HEK293T (cell line): ENCODE data around the gene FBXO11.

Source experiments
- ARNT ChIP-seq: fragments of 450-650 bp; IDR thresholded peaks from 2 replicates; pipeline ENCODE4 v1.6.1; 2017; ENCODE audit warnings: mild to moderate bottlenecking
- BHLHE40 ChIP-seq: fragments of 450-650 bp; IDR thresholded peaks from 2 replicates; pipeline ENCODE4 v1.6.1; 2016; ENCODE audit warnings: mild to moderate bottlenecking, moderate library complexity, borderline replicate concordance
- ELF4 ChIP-seq: fragments of 450-650 bp; IDR thresholded peaks from 2 replicates; pipeline ENCODE4 v1.6.1; 2017; ENCODE audit warnings: antibody characterized with exemption
- FOXA1 ChIP-seq: fragments of 450-650 bp; IDR thresholded peaks from 2 replicates; pipeline ENCODE4 v1.6.1; 2016; ENCODE audit warnings: mild to moderate bottlenecking
- FOXK2 ChIP-seq: fragments of 450-650 bp; IDR thresholded peaks from 2 replicates; pipeline ENCODE4 v1.6.1; 2016; ENCODE audit warnings: mild to moderate bottlenecking
- FOXM1 ChIP-seq: fragments of 450-650 bp; IDR thresholded peaks from 2 replicates; pipeline ENCODE4 v1.6.1; 2017; ENCODE audit warnings: mild to moderate bottlenecking, borderline replicate concordance
- HDGF ChIP-seq: fragments of 450-650 bp; IDR thresholded peaks from 2 replicates; pipeline ENCODE4 v1.6.1; 2017; ENCODE audit warnings: antibody characterized with exemption, borderline replicate concordance
- LEF1 ChIP-seq: fragments of 450-650 bp; IDR thresholded peaks from 2 replicates; pipeline ENCODE4 v1.6.1; 2017; ENCODE audit warnings: mild to moderate bottlenecking, borderline replicate concordance
- NFRKB ChIP-seq: fragments of 450-650 bp; IDR thresholded peaks from 2 replicates; pipeline ENCODE4 v1.6.1; 2016; ENCODE audit warnings: mild to moderate bottlenecking, moderate library complexity
- SP1 ChIP-seq: fragments of 450-650 bp; IDR thresholded peaks from 2 replicates; pipeline ENCODE4 v1.6.1; 2017
- SUZ12 ChIP-seq: fragments of 450-650 bp; IDR thresholded peaks from 2 replicates; pipeline ENCODE4 v1.6.1; 2016; ENCODE audit warnings: mild to moderate bottlenecking
- TARDBP ChIP-seq: fragments of 450-650 bp; IDR thresholded peaks from 2 replicates; pipeline ENCODE4 v1.6.1; 2016
- ZNF384 ChIP-seq: fragments of 450-650 bp; IDR thresholded peaks from 2 replicates; pipeline ENCODE4 v1.6.1; 2016
- TF ChIP-seq, protein P1 (sequence below): fragments of 450-650 bp; IDR thresholded peaks from 2 replicates; pipeline ENCODE4 v1.6.1; 2016

DNA sequence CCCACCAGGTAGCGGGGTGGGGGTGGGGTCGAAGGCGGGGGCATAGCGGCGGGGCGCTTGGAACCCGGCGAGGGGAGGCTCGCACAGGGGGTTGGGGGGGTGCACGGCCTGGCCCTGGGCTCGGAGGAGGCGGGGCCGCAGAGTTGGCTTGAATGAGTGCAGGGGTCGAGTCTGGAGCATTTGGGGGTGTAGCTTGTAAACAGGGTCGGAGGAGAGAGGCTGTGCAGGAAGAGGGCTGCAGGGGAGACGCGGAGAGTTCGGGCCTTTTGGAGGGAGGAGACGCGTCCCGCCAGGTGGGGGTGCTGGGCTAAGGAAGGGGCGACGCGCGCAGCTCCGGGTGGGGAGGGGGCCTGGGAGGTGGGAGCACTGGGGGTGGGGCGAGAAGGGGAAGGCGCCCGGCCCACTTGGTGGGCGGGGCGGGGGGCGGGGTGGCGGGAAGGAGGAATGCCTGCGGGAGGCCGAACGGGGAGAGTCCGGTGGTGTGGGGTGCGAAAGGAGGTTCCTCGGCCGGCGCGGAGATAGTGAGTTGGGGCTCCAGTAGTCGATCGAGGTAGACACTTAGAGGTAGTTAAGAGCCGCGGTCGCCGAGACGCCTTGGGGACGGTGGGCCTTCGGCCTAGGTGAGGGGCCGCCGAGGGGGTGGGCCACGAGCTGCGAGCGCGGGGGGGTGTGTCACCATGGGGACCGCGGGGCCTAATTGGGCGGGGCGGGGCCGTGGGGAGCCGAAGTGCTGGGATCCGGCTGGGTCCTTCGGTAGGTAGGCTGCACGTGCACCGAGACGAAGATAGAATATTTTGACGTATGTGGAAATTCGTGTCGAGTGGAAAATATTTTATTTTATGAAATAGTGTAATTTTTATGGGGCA lies 122.6 kb downstream of the FBXO11 start:
- TF ChIP-seq BHLHE40 (no peak), FOXM1 (no peak), SP1 (no peak), FOXA1 (no peak), ELF4 (no peak), FOXK2 (no peak), ZNF384 (no peak), LEF1 (no peak), TARDBP (no peak), SUZ12 (no peak), ARNT (no peak), HDGF (no peak), NFRKB (no peak)
- TF ChIP-seq, protein P1, sequence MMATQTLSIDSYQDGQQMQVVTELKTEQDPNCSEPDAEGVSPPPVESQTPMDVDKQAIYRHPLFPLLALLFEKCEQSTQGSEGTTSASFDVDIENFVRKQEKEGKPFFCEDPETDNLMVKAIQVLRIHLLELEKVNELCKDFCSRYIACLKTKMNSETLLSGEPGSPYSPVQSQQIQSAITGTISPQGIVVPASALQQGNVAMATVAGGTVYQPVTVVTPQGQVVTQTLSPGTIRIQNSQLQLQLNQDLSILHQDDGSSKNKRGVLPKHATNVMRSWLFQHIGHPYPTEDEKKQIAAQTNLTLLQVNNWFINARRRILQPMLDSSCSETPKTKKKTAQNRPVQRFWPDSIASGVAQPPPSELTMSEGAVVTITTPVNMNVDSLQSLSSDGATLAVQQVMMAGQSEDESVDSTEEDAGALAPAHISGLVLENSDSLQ: no peak
